ENCODE results near the gene KIF6. TPM values are rescaled to one million over a fixed set of nuclear protein-coding genes. Genes with fewer than 3 reads are reported as not detected.

KIF6 gene
- total and polyA plus RNA-seq, 2 of the 8 experiments (the other 6 are each of a cell fraction or from before 2014, with no cell fraction given): 0.53 to 0.65 TPM

- TF ChIP-seq SP4 (IDR thresholded peaks at IDR 0.05; ENCODE audit: low read length) (no peak), HDAC6 (IDR thresholded peaks at IDR 0.05; ENCODE audit: low read depth, low read length) (no peak), CTBP2 (IDR thresholded peaks at IDR 0.05; ENCODE audit: borderline replicate concordance, insufficient read depth, insufficient read length, low read length) (no peak)
Observed at GRCh38 chr6:39524007-39524406, 201.2 kb downstream of the KIF6 start (continued).

All from H1 (cell line).